Body of pancreas (tissue), 4 donors: ENCODE measurements around the gene CLDN22. TPM values are rescaled to one million over a fixed set of nuclear protein-coding genes. Genes with fewer than 3 reads are reported as not detected.

ENCODE experiments used
- ATAC-seq: fragments of 150-250 bp; one replicate; pipeline ENCODE4 v1.9.1; 2016
- DNase-seq, 4 donors: peaks; one replicate each; pipeline ENCODE4 v3.0.0-alpha.2; 2019
- H3K27ac ChIP-seq, 4 donors: fragments of 200-600 bp; sonication (generic); 1 replicate in 3 of 4; 2 replicates in 1 of 4; pipeline versions ENCODE4 v1.5.1 to v1.6.1; 2016 to 2019; ENCODE audit warnings: mild to moderate bottlenecking in 1 of 4, mixed read lengths in 1 of 4, moderate library complexity in 1 of 4
- H3K27me3 ChIP-seq, 2 donors: fragments of 200-600 bp; sonication (generic); one replicate each; pipeline ENCODE4 v1.6.0; 2016; ENCODE audit warnings: mild to moderate bottlenecking in 1 of 2
- H3K36me3 ChIP-seq, 2 donors: fragments of 200-600 bp; sonication (generic); replicated peaks in 1 of 2; 2 replicates each; pipeline ENCODE4 v1.5.1; 2016; ENCODE audit warnings: low read depth in 2 of 2; ENCODE audit not compliant: insufficient read depth in 1 of 2
- H3K4me1 ChIP-seq: fragments of 200-600 bp; sonication (generic); one replicate; pipeline ENCODE4 v1.6.0; 2016
- H3K4me3 ChIP-seq, 2 donors: fragments of 200-600 bp; sonication (generic); 1 replicate in 1 of 2; 2 replicates in 1 of 2; pipeline ENCODE4 v1.5.1; 2016 to 2019
- H3K9me3 ChIP-seq, 3 donors: fragments of 200-600 bp; sonication (generic); 1 replicate in 2 of 3; 2 replicates in 1 of 3; pipeline ENCODE4 v1.5.1; 2016
- POLR2A ChIP-seq, 3 donors: fragments of 450-650 bp; IDR thresholded peaks; one replicate each; pipeline ENCODE4 v1.6.1; 2016; ENCODE audit warnings: antibody characterized with exemption in 3 of 3, mild to moderate bottlenecking in 2 of 3
- WGBS, 2 donors: methylation state at CpG; one replicate each; pipeline ENCODE4 v1.1.5; 2017; 5-methylcytosine and 5-hydroxymethylcytosine counted together
- intact Hi-C: fragments of 100-400 bp; cut with DNase I; formaldehyde crosslinking; loops from one replicate; pipeline ENCODE4 v1.15.1; 2023
- total RNA-seq, 2 donors: library from RNA; depleted of rRNA; stranded (reverse); fragments of >200 nt; gene quantifications; one replicate each; pipeline ENCODE4 v1.1.0, GENCODE V29; 2016
- TF ChIP-seq, protein P1 (sequence below), 7 experiments: fragments of 450-650 bp in 4 of 7; fragments of 200-600 bp in 3 of 7; sonication (generic) in 3 of 7; IDR thresholded peaks; one replicate each; pipeline ENCODE4 v1.5.1; 2016 to 2019; ENCODE audit warnings: antibody characterized with exemption in 7 of 7

Gene CLDN22
- total RNA-seq, 2 donors from 2014 or later, result not detected

DNA sequence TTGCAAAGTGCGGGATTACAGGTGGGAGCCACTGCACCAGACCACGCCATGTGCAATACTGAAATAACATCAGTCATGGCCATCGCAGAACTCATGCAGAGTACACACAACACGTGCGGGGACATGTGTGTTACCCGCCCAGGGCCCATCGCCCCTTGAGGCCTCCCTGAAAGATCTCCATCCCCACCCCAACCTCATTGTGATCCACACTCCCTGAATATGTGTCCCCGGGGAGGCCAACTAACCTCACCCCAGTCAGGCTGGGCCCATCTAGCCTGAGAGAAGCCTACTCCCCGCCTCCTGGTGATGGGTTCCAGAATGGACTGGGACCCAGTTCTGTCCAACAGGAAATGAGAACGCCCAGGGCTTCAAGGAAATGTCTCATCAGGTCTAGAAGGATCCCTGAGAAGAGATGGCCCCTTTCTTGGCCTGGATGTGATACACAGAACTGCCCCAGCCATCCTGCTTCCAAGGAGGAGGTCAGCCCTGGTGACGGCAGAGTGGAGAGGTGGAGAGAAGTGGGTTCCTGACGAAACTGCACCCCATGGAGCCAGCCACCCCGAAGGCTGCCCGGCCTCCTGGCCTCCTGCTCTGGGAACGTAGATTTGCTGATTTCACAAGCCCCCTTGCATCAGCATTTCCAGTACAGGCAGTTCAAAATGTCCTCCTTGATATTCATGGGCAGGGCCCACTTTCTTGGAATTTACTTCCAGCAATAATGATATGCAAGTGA, 24.6 kb upstream of the CLDN22 start:
- Histone ChIP-seq H3K4me1 (peaks cover 6% of the 10 kb centered on the region), H3K9me3 (no peaks in the 10 kb centered on the region), H3K27me3 (no peaks in the 10 kb centered on the region), H3K36me3 (no peaks in the 10 kb centered on the region), H3K27ac (no peak overlapping the region), H3K4me3 (no peak overlapping the region)
- intact Hi-C loops, result no loop called here
- 94 to 96% methylated on average over 14 to 15 of the region's 15 CpGs for WGBS, 2 donors
- DNase-seq (no peak), ATAC-seq (no peak)
- TF ChIP-seq POLR2A (IDR thresholded peaks at IDR 0.05), result no peak
- TF ChIP-seq, protein P1, sequence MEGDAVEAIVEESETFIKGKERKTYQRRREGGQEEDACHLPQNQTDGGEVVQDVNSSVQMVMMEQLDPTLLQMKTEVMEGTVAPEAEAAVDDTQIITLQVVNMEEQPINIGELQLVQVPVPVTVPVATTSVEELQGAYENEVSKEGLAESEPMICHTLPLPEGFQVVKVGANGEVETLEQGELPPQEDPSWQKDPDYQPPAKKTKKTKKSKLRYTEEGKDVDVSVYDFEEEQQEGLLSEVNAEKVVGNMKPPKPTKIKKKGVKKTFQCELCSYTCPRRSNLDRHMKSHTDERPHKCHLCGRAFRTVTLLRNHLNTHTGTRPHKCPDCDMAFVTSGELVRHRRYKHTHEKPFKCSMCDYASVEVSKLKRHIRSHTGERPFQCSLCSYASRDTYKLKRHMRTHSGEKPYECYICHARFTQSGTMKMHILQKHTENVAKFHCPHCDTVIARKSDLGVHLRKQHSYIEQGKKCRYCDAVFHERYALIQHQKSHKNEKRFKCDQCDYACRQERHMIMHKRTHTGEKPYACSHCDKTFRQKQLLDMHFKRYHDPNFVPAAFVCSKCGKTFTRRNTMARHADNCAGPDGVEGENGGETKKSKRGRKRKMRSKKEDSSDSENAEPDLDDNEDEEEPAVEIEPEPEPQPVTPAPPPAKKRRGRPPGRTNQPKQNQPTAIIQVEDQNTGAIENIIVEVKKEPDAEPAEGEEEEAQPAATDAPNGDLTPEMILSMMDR (IDR thresholded peaks at IDR 0.05), result no peak

DNA sequence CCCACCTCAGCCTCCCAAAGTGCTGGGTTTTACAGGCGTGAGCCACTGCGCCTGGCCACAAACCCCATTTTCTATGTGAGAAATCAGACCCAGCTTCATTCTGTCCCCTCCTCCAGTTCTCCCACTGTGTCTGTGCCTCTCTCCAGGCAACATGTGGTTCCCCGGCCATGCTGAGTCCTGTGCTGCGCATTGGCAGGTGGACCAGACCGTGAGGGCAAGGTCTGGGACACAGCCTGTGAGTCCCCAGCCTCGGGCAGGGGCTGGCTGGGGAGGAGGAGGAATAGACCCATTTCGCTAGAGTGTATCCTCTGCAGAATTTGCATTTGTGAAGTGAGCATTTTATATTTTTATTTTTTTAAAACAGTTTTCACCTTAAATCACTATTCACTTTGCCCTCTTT, 23.7 kb upstream of the CLDN22 start:
- WGBS, 2 donors, result 92 to 96% methylated on average over 7 of the region's 7 CpGs
- DNase-seq, result no peak
- intact Hi-C loops, result no loop called here
- Histone ChIP-seq H3K27ac (no peak overlapping the region), H3K27me3 (no peaks in the 10 kb centered on the region), H3K36me3 (no peaks in the 10 kb centered on the region), H3K9me3 (no peaks in the 10 kb centered on the region), H3K4me1 (peaks cover 6% of the 10 kb centered on the region), H3K4me3 (no peak overlapping the region)
- TF ChIP-seq POLR2A (IDR thresholded peaks at IDR 0.05), result no peak
- TF ChIP-seq, protein P1 (IDR thresholded peaks at IDR 0.05), result no peak
- no peak for ATAC-seq

DNA sequence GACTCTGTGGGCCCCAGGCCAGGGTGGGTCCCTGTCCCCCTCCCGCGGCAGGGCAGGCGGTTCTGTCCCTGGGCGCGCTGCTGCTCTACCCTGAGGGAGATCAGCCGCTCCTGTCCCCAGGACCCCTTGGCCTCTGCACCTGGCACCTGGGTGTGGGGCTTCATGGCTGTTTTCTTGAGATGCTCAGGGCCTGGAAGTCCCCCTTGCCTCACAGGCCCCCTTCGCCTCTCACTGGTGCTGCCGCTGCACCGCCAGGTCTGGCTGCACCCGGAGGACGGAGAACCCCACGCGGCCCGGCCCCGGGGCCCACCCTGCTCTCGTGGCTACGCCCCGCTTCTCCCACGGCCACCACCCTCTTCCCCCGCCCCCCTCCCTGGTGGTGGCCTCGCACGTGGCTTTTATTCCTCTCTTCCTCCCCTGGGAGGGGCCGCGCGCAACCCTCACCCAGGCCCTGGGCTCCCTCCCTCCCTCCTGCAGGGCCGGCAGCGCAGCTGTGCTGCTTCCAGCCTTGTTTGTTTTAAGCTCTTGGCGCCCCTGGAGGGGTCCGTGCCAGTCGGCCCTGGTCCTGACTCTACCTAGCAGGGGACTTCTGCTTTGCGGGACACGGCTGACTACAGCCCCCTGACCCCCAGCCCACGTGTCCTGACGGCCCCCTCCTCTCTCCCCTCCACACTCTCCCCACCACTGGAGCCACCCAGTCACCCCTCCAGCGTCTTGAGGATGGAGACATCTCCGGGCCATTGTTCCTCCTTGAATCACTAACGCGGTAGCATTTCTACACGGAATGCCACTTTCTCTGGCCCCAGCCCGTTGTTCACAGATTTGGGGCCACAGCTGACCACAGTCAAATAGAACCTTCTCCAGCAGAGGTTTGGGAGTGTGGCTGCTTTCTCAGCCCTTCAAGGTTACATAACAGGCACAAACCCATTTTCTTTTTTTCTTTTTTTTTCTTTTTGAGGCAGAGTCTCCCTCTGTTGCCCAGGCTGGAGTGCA, 22.8 kb upstream of the CLDN22 start:
- Histone ChIP-seq H3K36me3 (no peaks in the 10 kb centered on the region), H3K27ac (no peak overlapping the region), H3K4me3 (no peak overlapping the region), H3K9me3 (no peaks in the 10 kb centered on the region), H3K27me3 (no peaks in the 10 kb centered on the region), H3K4me1 (peaks cover 6% of the 10 kb centered on the region)
- ATAC-seq (no peak), DNase-seq (peak in 2 of 4 donors; percentile 19 to 29)
- no peak for TF ChIP-seq POLR2A (IDR thresholded peaks at IDR 0.05)
- TF ChIP-seq, protein P1 (IDR thresholded peaks at IDR 0.05), result no peak
- 32 to 50% methylated on average over 31 to 32 of the region's 40 CpGs for WGBS, 2 donors
- intact Hi-C loops, result no loop called here

DNA sequence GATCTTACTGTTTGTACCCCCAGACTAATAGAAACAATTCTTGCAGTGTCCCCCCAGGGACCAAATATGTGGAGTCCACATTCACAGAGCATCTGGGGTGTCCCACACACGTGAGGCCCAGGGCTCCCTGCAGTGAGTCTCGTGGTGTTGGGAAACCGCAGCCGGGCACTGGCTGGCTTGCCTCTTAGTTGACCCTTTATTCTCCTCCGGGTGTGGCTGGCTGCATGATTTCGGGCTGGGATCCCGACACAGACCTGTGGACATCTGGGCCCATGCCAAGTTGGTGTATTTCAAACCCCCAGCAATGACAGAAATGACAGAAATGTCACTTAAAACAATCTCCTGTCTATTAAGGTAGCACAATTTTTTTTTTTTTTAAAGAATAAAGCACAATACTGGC, 17.8 kb upstream of the CLDN22 start:
- 53 to 63% methylated on average over 7 of the region's 7 CpGs for WGBS, 2 donors
- DNase-seq (peak in 3 of 4 donors; percentile 9 to 28 (median 15)), ATAC-seq (no peak)
- Histone ChIP-seq H3K36me3 (no peaks in the 10 kb centered on the region), H3K4me3 (no peak overlapping the region), H3K27me3 (no peaks in the 10 kb centered on the region), H3K4me1 (peaks cover 2% of the 10 kb centered on the region), H3K9me3 (no peaks in the 10 kb centered on the region), H3K27ac (no peak overlapping the region)
- intact Hi-C loops, result no loop called here
- TF ChIP-seq, protein P1 (IDR thresholded peaks at IDR 0.05), result no peak
- no peak for TF ChIP-seq POLR2A (IDR thresholded peaks at IDR 0.05)
